PFSK-1 (cell line): Measurements from ENCODE around the gene MRPL36.

Experiments
- FOXP2 ChIP-seq: optimal IDR thresholded peaks from 2 replicates; pipeline ENCODE3; 2011; ENCODE audit warnings: borderline replicate concordance, control low read depth, inconsistent platforms; ENCODE audit not compliant: insufficient read depth; ENCODE audit errors: extremely low read length, extremely low read depth
- POLR2AphosphoS5 ChIP-seq: IDR thresholded peaks from 2 replicates; pipeline ENCODE4 v1.6.1; 2012; ENCODE audit warnings: low read depth, mild to moderate bottlenecking, control low read depth, low read length, moderate library complexity
- SIN3A ChIP-seq: IDR thresholded peaks from 2 replicates; pipeline ENCODE4 v1.6.1; 2012; ENCODE audit warnings: mild to moderate bottlenecking, low read length, moderate library complexity, borderline replicate concordance; ENCODE audit not compliant: insufficient read depth
- TAF1 ChIP-seq: IDR thresholded peaks from 2 replicates; pipeline ENCODE4 v1.6.1; 2012; ENCODE audit warnings: low read length, control low read depth, borderline replicate concordance; ENCODE audit not compliant: insufficient read depth
- TF ChIP-seq, protein P1 (sequence below), 2 experiments: IDR thresholded peaks; 2 replicates each; pipeline versions ENCODE4 v1.6.1 to v1.8.0; 2011 to 2012; ENCODE audit warnings: low read depth in 2 of 2, low read length in 2 of 2, control low read depth in 1 of 2, inconsistent platforms in 1 of 2, mild to moderate bottlenecking in 1 of 2, moderate library complexity in 1 of 2; ENCODE audit not compliant: insufficient read depth in 1 of 2

The MRPL36 gene

DNA sequence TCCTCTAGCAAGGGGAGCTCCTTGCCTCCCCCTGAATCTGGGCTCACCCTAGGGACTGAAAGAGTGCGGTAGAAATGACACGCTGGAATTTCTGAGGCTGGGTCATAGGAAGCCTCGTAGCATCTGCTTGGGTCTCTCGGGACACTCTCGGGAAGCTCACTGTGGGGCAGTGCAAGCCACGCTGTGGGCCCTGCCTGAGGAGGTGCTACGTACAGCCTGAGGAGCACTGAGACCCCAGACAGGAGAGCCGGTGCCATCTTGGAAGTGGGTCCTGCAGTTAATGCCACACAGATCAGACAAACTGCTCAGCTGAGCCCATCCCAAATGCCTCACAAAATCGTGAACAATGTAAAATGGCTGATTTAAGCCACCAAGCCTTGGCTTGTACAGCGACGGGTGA lies 1.8 kb downstream of the MRPL36 start:
- TF ChIP-seq, protein P1, sequence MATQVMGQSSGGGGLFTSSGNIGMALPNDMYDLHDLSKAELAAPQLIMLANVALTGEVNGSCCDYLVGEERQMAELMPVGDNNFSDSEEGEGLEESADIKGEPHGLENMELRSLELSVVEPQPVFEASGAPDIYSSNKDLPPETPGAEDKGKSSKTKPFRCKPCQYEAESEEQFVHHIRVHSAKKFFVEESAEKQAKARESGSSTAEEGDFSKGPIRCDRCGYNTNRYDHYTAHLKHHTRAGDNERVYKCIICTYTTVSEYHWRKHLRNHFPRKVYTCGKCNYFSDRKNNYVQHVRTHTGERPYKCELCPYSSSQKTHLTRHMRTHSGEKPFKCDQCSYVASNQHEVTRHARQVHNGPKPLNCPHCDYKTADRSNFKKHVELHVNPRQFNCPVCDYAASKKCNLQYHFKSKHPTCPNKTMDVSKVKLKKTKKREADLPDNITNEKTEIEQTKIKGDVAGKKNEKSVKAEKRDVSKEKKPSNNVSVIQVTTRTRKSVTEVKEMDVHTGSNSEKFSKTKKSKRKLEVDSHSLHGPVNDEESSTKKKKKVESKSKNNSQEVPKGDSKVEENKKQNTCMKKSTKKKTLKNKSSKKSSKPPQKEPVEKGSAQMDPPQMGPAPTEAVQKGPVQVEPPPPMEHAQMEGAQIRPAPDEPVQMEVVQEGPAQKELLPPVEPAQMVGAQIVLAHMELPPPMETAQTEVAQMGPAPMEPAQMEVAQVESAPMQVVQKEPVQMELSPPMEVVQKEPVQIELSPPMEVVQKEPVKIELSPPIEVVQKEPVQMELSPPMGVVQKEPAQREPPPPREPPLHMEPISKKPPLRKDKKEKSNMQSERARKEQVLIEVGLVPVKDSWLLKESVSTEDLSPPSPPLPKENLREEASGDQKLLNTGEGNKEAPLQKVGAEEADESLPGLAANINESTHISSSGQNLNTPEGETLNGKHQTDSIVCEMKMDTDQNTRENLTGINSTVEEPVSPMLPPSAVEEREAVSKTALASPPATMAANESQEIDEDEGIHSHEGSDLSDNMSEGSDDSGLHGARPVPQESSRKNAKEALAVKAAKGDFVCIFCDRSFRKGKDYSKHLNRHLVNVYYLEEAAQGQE (IDR thresholded peaks at IDR 0.05; ENCODE audit: insufficient read depth in 1 of 2, low read depth in 2 of 2, low read length in 2 of 2), result no peak
- no peak for TF ChIP-seq TAF1
- no peak for TF ChIP-seq POLR2AphosphoS5
- no peak for TF ChIP-seq SIN3A
- no peak for TF ChIP-seq FOXP2

GRCh38 chr5:1797103-1797800 lies 2.4 kb downstream of the MRPL36 start:
- TF ChIP-seq POLR2AphosphoS5, result no peak

GRCh38 chr5:1796371-1797102 lies 3.1 kb downstream of the MRPL36 start:
- TF ChIP-seq POLR2AphosphoS5, result no peak; the same call in 1 of the 2 replicates
- TF ChIP-seq, protein P1 (IDR thresholded peaks at IDR 0.05; ENCODE audit: insufficient read depth in 1 of 2, low read depth in 2 of 2, low read length in 2 of 2), result no peak
- TF ChIP-seq FOXP2, result no peak
- TF ChIP-seq TAF1, result no peak
- no peak for TF ChIP-seq SIN3A

GRCh38 chr5:1795931-1796330 lies 3.7 kb downstream of the MRPL36 start:
- no peak for TF ChIP-seq POLR2AphosphoS5

DNA sequence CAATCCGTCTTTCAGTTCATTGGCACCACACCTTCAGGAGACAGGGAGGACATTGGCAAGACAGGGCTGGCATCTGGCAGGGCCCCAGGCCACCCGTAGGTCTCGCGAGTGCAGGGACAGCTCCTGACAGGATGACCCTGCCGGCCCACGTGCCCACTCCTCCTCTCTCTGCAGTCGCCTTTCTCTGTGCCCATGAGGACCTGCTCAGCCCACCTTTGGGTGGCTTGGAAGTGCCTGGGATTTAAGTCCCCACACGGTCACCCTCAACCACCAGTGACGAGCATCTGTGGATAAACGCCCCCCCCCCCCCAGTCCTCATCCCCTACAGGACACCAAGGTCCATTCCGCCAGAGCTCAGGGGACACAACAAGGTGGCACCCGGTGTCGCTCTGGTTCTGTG lies 4.1 kb downstream of the MRPL36 start:
- TF ChIP-seq SIN3A (no peak), FOXP2 (no peak), POLR2AphosphoS5 (no peak), TAF1 (no peak)
- TF ChIP-seq, protein P1 (IDR thresholded peaks at IDR 0.05; ENCODE audit: insufficient read depth in 1 of 2, low read depth in 2 of 2, low read length in 2 of 2), result no peak

- TF ChIP-seq SIN3A, result no peak
Measured at GRCh38 chr5:1794901-1795290, 4.7 kb downstream of the MRPL36 start.
